22Rv1 (cell line): ENCODE results near the gene ZC3H8.

ENCODE experiments used
- CTCF ChIP-seq: fragments of 450-650 bp; IDR thresholded peaks from 2 replicates; pipeline ENCODE4 v1.5.1; 2017; ENCODE audit warnings: mild to moderate bottlenecking
- ZFX ChIP-seq: fragments of 450-650 bp; IDR thresholded peaks from 2 replicates; pipeline ENCODE4 v1.6.1; 2017; ENCODE audit warnings: antibody characterized with exemption, borderline replicate concordance

- TF ChIP-seq CTCF (no peak), ZFX (no peak)
Observed at GRCh38 chr2:112256654-112257053, 1.8 kb upstream of the ZC3H8 start.
